K562 (cell line): ENCODE measurements around the gene PLD1. TPM values are rescaled to one million over a fixed set of nuclear protein-coding genes. Genes with fewer than 3 reads are reported as not detected.

Experiments used
- CBX3 ChIP-seq, 2 experiments: IDR thresholded peaks; 1 replicate in 1 of 2; 2 replicates in 1 of 2; pipeline ENCODE4 v1.6.1; 2012; ENCODE audit warnings: inconsistent platforms in 2 of 2, low read length in 2 of 2, borderline replicate concordance in 1 of 2, control low read depth in 1 of 2
- EHMT2 ChIP-seq: fragments of 450-650 bp; IDR thresholded peaks from 2 replicates; pipeline ENCODE4 v1.6.1; 2018; ENCODE audit warnings: antibody characterized with exemption
- ELF1 ChIP-seq: fragments of 200-800 bp; sonication (Bioruptor generic); IDR thresholded peaks from 2 replicates; pipeline ENCODE4 v1.6.1; 2016; ENCODE audit warnings: missing genetic modification characterization, missing compliant biosample characterization
- ELF2 ChIP-seq: fragments of 250-450 bp; sonication (Bioruptor Pico); IDR thresholded peaks from 2 replicates; pipeline ENCODE4 v1.5.0; 2021; ENCODE audit warnings: mild to moderate bottlenecking
- ETS2 ChIP-seq: IDR thresholded peaks from 2 replicates; pipeline ENCODE4 v1.6.1; 2016; ENCODE audit warnings: borderline replicate concordance, missing genetic modification characterization, mild to moderate bottlenecking, moderate library complexity, missing compliant biosample characterization; ENCODE audit not compliant: poor library complexity, severe bottlenecking
- GABPA ChIP-seq: fragments of 200-800 bp; sonication (Bioruptor generic); conservative IDR thresholded peaks from 2 replicates; pipeline ENCODE4 v1.6.1; 2016; ENCODE audit warnings: low read depth, missing genetic modification characterization, missing compliant biosample characterization
- MTA3 ChIP-seq: fragments of 450-650 bp; formaldehyde crosslinking; IDR thresholded peaks from 2 replicates; pipeline ENCODE4 v1.6.1; 2017; ENCODE audit warnings: mild to moderate bottlenecking, borderline replicate concordance
- NCOA2 ChIP-seq, 2 experiments: fragments of 450-650 bp; IDR thresholded peaks; 2 replicates each; pipeline ENCODE4 v1.6.1; 2018; ENCODE audit warnings: mild to moderate bottlenecking in 2 of 2, moderate library complexity in 1 of 2; ENCODE audit not compliant: partially characterized antibody in 2 of 2
- PHTF2 ChIP-seq: fragments of 250-450 bp; sonication (Bioruptor Pico); IDR thresholded peaks from 2 replicates; pipeline ENCODE4 v1.5.0; 2021; ENCODE audit warnings: mild to moderate bottlenecking
- PRMT5 ChIP-seq: sonication (generic); formaldehyde crosslinking; IDR thresholded peaks from 2 replicates; pipeline ENCODE4 v1.5.0; 2020; ENCODE audit warnings: missing genetic modification reagents
- RAD21 ChIP-seq, 2 experiments: fragments of 250-450 bp in 1 of 2; fragments of 450-650 bp in 1 of 2; sonication (Bioruptor Pico) in 1 of 2; formaldehyde crosslinking in 1 of 2; IDR thresholded peaks in 1 of 2; conservative IDR thresholded peaks in 1 of 2; 2 replicates each; pipeline versions ENCODE4 v1.4.0 to v1.8.0; 2020 to 2022; ENCODE audit warnings: mild to moderate bottlenecking in 2 of 2, moderate library complexity in 1 of 2
- RB1 ChIP-seq: fragments of 450-650 bp; IDR thresholded peaks from 2 replicates; pipeline ENCODE4 v1.6.1; 2017; ENCODE audit warnings: low read depth, mild to moderate bottlenecking
- RBBP5 ChIP-seq: fragments of 200-600 bp; sonication (generic); IDR thresholded peaks from 2 replicates; pipeline ENCODE4 v1.6.1; 2012; ENCODE audit warnings: borderline replicate concordance, mild to moderate bottlenecking, low read length, control low read depth, inconsistent platforms; ENCODE audit not compliant: insufficient read depth, poor library complexity, severe bottlenecking
- SAFB ChIP-seq: fragments of 200-400 bp; formaldehyde crosslinking; IDR thresholded peaks from 2 replicates; pipeline ENCODE4 v1.6.1; 2017; ENCODE audit warnings: low read depth, low read length, borderline replicate concordance
- SLC30A9 ChIP-seq: fragments of 250-450 bp; sonication (Bioruptor Pico); IDR thresholded peaks from 2 replicates; pipeline ENCODE4 v1.8.0; 2022; ENCODE audit warnings: mild to moderate bottlenecking, moderate library complexity
- SOX6 ChIP-seq: fragments of 450-650 bp; IDR thresholded peaks from 2 replicates; pipeline ENCODE4 v1.6.1; 2014; ENCODE audit warnings: mild to moderate bottlenecking
- SP2 ChIP-seq: IDR thresholded peaks from 2 replicates; pipeline ENCODE4 v1.6.1; 2011; ENCODE audit warnings: mild to moderate bottlenecking, low read depth, low read length, moderate library complexity; ENCODE audit not compliant: poor library complexity, severe bottlenecking; ENCODE audit errors: extremely low read depth
- STAT5A ChIP-seq: IDR thresholded peaks from 2 replicates; pipeline ENCODE4 v1.6.1; 2012; ENCODE audit warnings: low read length, inconsistent platforms, borderline replicate concordance
- TCF3 ChIP-seq: sonication (generic); formaldehyde crosslinking; IDR thresholded peaks from 2 replicates; pipeline ENCODE4 v1.4.0; 2020; ENCODE audit warnings: mild to moderate bottlenecking, missing genetic modification reagents
- ZNF583 ChIP-seq: fragments of 250-450 bp; sonication (Bioruptor Pico); IDR thresholded peaks from 2 replicates; pipeline ENCODE4 v1.4.0; 2020
- polyA plus RNA-seq, 8 experiments: library from polyadenylated mRNA; depleted of rRNA in 4 of 8; stranded (reverse) in 5 of 8; unstranded in 3 of 8; fragments of >200 nt; fragmentation: Nextera tagmentation in 2 of 8; fragmentation: Illumina TruSeq in 1 of 8; extraction: Ambion mirVana in 2 of 8; extraction: Trizol in 1 of 8; gene quantifications; 2 replicates each; pipeline versions ENCODE4 v1.2.1 to v1.2.3, GENCODE V29; 2011 to 2014; ENCODE audit warnings: inconsistent platforms in 1 of 8, missing spikeins in 1 of 8
- total RNA-seq, 7 experiments: library from RNA; depleted of rRNA in 6 of 7; stranded (reverse); fragments of >200 nt in 6 of 7; fragmentation: Illumina TruSeq in 2 of 7; extraction: Trizol in 2 of 7; gene quantifications; 2 replicates each; pipeline versions ENCODE4 v1.2.1 to v1.2.3, GENCODE V29; 2011 to 2021; ENCODE audit warnings: low replicate concordance in 1 of 7
- TF ChIP-seq, protein P1 (sequence below): fragments of 450-650 bp; IDR thresholded peaks from one replicate; pipeline ENCODE4 v1.6.1; 2018; ENCODE audit warnings: mild to moderate bottlenecking, moderate library complexity; ENCODE audit not compliant: partially characterized antibody
- TF ChIP-seq, protein P2 (sequence below): fragments of 250-450 bp; sonication (Bioruptor Pico); IDR thresholded peaks from 2 replicates; pipeline ENCODE4 v1.8.0; 2021; ENCODE audit warnings: borderline replicate concordance, mild to moderate bottlenecking, moderate library complexity; ENCODE audit not compliant: poor library complexity, severe bottlenecking
- TF ChIP-seq, protein P3 (sequence below), 3 experiments: IDR thresholded peaks in 2 of 3; conservative IDR thresholded peaks in 1 of 3; 2 replicates each; pipeline ENCODE4 v1.5.1; 2011 to 2012; ENCODE audit warnings: low read length in 3 of 3, mild to moderate bottlenecking in 3 of 3, control low read depth in 2 of 3, improper control_type of control experiment in 1 of 3, inconsistent platforms in 1 of 3, low read depth in 1 of 3, mixed read lengths in 1 of 3, moderate library complexity in 1 of 3; ENCODE audit not compliant: insufficient read depth in 2 of 3
- TF ChIP-seq, protein P4 (sequence below), 2 experiments: fragments of 450-650 bp; IDR thresholded peaks; 2 replicates each; pipeline ENCODE4 v1.6.1; 2016

PLD1 gene
- total and polyA plus RNA-seq, 9 of the 15 experiments (the other 6 are each of a cell fraction or from before 2014, with no cell fraction given): 8.4 to 26.1 (median 18.6) TPM

DNA sequence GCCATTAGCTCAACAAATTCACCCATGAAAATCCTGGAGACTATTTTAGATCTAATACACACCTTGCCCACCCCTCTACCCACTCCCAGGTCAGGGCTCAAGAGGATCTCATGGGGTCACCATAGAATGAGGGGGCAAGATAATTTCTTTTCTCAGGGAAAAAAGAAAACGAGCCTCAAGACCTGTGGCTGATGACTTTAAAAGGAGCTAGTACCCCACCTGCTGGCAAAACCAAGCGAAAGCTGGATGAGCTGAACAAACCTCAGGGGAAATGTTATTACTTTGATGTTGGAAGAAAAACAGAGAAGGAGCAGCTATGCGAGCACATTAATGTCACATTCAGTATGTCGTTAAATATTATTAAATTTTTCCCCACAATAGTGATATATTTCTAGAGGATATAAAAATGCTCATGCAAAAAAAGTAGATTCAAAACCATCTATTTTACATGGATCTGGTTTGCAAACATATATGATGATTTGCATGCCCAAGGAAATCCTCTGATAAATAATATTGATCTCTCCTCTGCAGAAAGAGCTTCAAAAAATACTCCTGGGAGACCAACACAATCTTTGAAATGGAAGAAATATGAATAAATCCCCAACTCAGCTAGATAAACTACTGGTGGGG, 37.7 kb downstream of the PLD1 start (continued):
- TF ChIP-seq RAD21 (CRISPR knock-in tag; conservative IDR thresholded peaks at IDR 0.05 in 1 of 2, IDR thresholded peaks at IDR 0.05 in 1 of 2) (peak; percentile 72 to 79), RB1 (peak; percentile 43; the same call in 1 of the 2 replicates), SOX6 (no peak), MTA3 (no peak), PHTF2 (CRISPR knock-in tag) (no peak), STAT5A (no peak), SLC30A9 (CRISPR knock-in tag) (no peak), ELF2 (CRISPR knock-in tag) (no peak), ZNF583 (CRISPR knock-in tag) (no peak), NCOA2 (IDR thresholded peaks at IDR 0.05; ENCODE audit: partially characterized antibody in 2 of 2) (peak in 1 of 2 experiments; percentile 33), SP2 (no peak), EHMT2 (no peak), CBX3 (IDR thresholded peaks at IDR 0.05; ENCODE audit: borderline replicate concordance in 1 of 2, low read length in 2 of 2) (no peak), ELF1 (tag) (no peak), RBBP5 (no peak), ETS2 (tag) (no peak), SAFB (no peak), GABPA (no peak), TCF3 (CRISPR knock-in tag) (0 out of 2 replicates have a peak, but pooled peaks have one; percentile 6), PRMT5 (CRISPR knock-in tag) (no peak)
- TF ChIP-seq, protein P1, sequence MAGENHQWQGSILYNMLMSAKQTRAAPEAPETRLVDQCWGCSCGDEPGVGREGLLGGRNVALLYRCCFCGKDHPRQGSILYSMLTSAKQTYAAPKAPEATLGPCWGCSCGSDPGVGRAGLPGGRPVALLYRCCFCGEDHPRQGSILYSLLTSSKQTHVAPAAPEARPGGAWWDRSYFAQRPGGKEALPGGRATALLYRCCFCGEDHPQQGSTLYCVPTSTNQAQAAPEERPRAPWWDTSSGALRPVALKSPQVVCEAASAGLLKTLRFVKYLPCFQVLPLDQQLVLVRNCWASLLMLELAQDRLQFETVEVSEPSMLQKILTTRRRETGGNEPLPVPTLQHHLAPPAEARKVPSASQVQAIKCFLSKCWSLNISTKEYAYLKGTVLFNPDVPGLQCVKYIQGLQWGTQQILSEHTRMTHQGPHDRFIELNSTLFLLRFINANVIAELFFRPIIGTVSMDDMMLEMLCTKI: no peak
- TF ChIP-seq, protein P2, sequence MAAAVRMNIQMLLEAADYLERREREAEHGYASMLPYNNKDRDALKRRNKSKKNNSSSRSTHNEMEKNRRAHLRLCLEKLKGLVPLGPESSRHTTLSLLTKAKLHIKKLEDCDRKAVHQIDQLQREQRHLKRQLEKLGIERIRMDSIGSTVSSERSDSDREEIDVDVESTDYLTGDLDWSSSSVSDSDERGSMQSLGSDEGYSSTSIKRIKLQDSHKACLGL: no peak
- TF ChIP-seq, protein P3, sequence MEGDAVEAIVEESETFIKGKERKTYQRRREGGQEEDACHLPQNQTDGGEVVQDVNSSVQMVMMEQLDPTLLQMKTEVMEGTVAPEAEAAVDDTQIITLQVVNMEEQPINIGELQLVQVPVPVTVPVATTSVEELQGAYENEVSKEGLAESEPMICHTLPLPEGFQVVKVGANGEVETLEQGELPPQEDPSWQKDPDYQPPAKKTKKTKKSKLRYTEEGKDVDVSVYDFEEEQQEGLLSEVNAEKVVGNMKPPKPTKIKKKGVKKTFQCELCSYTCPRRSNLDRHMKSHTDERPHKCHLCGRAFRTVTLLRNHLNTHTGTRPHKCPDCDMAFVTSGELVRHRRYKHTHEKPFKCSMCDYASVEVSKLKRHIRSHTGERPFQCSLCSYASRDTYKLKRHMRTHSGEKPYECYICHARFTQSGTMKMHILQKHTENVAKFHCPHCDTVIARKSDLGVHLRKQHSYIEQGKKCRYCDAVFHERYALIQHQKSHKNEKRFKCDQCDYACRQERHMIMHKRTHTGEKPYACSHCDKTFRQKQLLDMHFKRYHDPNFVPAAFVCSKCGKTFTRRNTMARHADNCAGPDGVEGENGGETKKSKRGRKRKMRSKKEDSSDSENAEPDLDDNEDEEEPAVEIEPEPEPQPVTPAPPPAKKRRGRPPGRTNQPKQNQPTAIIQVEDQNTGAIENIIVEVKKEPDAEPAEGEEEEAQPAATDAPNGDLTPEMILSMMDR (IDR thresholded peaks at IDR 0.05 in 2 of 3, conservative IDR thresholded peaks at IDR 0.05 in 1 of 3; ENCODE audit: insufficient read depth in 2 of 3, low read depth in 1 of 3, low read length in 3 of 3): peak; percentile 73 to 82 (median 82)
- TF ChIP-seq, protein P4, sequence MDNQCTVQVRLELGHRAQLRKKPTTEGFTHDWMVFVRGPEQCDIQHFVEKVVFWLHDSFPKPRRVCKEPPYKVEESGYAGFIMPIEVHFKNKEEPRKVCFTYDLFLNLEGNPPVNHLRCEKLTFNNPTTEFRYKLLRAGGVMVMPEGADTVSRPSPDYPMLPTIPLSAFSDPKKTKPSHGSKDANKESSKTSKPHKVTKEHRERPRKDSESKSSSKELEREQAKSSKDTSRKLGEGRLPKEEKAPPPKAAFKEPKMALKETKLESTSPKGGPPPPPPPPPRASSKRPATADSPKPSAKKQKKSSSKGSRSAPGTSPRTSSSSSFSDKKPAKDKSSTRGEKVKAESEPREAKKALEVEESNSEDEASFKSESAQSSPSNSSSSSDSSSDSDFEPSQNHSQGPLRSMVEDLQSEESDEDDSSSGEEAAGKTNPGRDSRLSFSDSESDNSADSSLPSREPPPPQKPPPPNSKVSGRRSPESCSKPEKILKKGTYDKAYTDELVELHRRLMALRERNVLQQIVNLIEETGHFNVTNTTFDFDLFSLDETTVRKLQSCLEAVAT (IDR thresholded peaks at IDR 0.05): no peak
